Measurements from ENCODE around the gene FOXJ1.

FOXJ1 gene

GRCh38 chr17:76123749-76124581 is 17.1 kb downstream of the FOXJ1 start:
- TF ChIP-seq SIN3A (IDR thresholded peaks at IDR 0.05; ENCODE audit: borderline replicate concordance, insufficient read depth, low read length) (no peak), POLR2AphosphoS5 (IDR thresholded peaks at IDR 0.05; ENCODE audit: low read depth, low read length) (no peak), REST (IDR thresholded peaks at IDR 0.05; ENCODE audit: insufficient read depth in 1 of 2, low read depth in 2 of 2, low read length in 2 of 2) (no peak), FOXP2 (optimal IDR thresholded peaks at IDR 0.05; ENCODE audit: borderline replicate concordance, extremely low read depth, extremely low read length, insufficient read depth) (no peak), TAF1 (IDR thresholded peaks at IDR 0.05; ENCODE audit: borderline replicate concordance, insufficient read depth, low read length) (no peak)

GRCh38 chr17:76123191-76123499 is 17.9 kb downstream of the FOXJ1 start:
- TF ChIP-seq SIN3A (IDR thresholded peaks at IDR 0.05; ENCODE audit: borderline replicate concordance, insufficient read depth, low read length) (no peak), REST (IDR thresholded peaks at IDR 0.05; ENCODE audit: insufficient read depth in 1 of 2, low read depth in 2 of 2, low read length in 2 of 2) (no peak), POLR2AphosphoS5 (IDR thresholded peaks at IDR 0.05; ENCODE audit: low read depth, low read length) (no peak), TAF1 (IDR thresholded peaks at IDR 0.05; ENCODE audit: borderline replicate concordance, insufficient read depth, low read length) (no peak), FOXP2 (optimal IDR thresholded peaks at IDR 0.05; ENCODE audit: borderline replicate concordance, extremely low read depth, extremely low read length, insufficient read depth) (no peak)

- TF ChIP-seq FOXP2 (optimal IDR thresholded peaks at IDR 0.05; ENCODE audit: borderline replicate concordance, extremely low read depth, extremely low read length, insufficient read depth) (no peak), REST (IDR thresholded peaks at IDR 0.05; ENCODE audit: insufficient read depth in 1 of 2, low read depth in 2 of 2, low read length in 2 of 2) (no peak), SIN3A (IDR thresholded peaks at IDR 0.05; ENCODE audit: borderline replicate concordance, insufficient read depth, low read length) (no peak), POLR2AphosphoS5 (IDR thresholded peaks at IDR 0.05; ENCODE audit: low read depth, low read length) (no peak), TAF1 (IDR thresholded peaks at IDR 0.05; ENCODE audit: borderline replicate concordance, insufficient read depth, low read length) (no peak)
Observed at GRCh38 chr17:76122431-76123190, 18.4 kb downstream of the FOXJ1 start.

- TF ChIP-seq FOXP2 (optimal IDR thresholded peaks at IDR 0.05; ENCODE audit: borderline replicate concordance, extremely low read depth, extremely low read length, insufficient read depth) (no peak), SIN3A (IDR thresholded peaks at IDR 0.05; ENCODE audit: borderline replicate concordance, insufficient read depth, low read length) (no peak), POLR2AphosphoS5 (IDR thresholded peaks at IDR 0.05; ENCODE audit: low read depth, low read length) (no peak), REST (IDR thresholded peaks at IDR 0.05; ENCODE audit: insufficient read depth in 1 of 2, low read depth in 2 of 2, low read length in 2 of 2) (no peak)
Observed at GRCh38 chr17:76121932-76122430, 19.1 kb downstream of the FOXJ1 start.

All from PFSK-1 (cell line).